Activated CD8-positive, alpha-beta memory T cell treated with anti-CD3 and anti-CD28 coated beads for 36 hours (primary cell): ENCODE results near the gene IFT74. TPM values are rescaled to one million over a fixed set of nuclear protein-coding genes. Genes with fewer than 3 reads are reported as not detected.
"Not testable (repeated sequence)": the region's sequence is repeated elsewhere in the genome, so short reads cannot be mapped to it uniquely, and the experiment has no call there.

Source experiments
- CTCF ChIA-PET: fragments of 350-600 bp; sonication (Branson Sonifier 250); formaldehyde crosslinking; loops from one replicate; lab custom pipeline; 2021; ENCODE audit warnings: antibody characterized with exemption; lab: Charles Lee
- POLR2A ChIA-PET: fragments of 350-600 bp; sonication (Branson Sonifier 250); formaldehyde crosslinking; loops from one replicate; lab custom pipeline; 2021; ENCODE audit warnings: antibody characterized with exemption; lab: Charles Lee
- total RNA-seq, 2 experiments: library from RNA; stranded (reverse); gene quantifications; one replicate each; pipeline ENCODE4 v1.2.3, GENCODE V29; 2021

Gene IFT74
- total RNA-seq, 2 experiments from 2014 or later, result 10.1 to 11.4 TPM

DNA sequence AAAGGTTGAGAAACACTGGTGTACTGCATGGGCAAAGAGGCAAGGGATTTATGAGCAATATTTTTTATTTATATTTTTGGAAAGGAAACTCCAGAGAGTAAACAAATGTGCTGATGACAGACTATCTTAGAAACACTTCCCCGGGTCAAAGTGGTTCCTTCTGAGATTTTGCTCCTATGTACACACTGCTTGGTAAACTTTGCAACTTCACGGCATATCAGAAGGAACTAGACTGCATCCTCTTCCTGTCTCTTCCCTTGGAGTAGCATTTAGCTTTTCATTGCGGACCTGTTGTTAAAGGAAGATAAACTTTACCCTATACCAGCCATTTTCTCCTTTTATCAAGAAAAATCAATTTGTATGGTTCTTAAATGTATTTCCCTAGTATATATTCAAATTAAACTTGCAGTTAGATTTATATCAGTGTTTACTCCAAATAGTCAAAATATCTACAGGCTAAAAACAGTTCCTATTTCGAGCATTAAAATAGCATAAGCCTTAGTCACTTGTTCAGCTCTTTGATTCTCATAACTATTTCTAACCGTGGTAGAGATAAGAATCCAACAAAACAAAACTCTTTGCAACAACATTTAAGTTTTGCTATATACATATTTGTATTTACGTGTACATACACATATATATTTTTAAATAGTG is 97.3 kb downstream of the IFT74 start:
- ChIA-PET POLR2A (no interaction called here), CTCF (no interaction called here)

DNA sequence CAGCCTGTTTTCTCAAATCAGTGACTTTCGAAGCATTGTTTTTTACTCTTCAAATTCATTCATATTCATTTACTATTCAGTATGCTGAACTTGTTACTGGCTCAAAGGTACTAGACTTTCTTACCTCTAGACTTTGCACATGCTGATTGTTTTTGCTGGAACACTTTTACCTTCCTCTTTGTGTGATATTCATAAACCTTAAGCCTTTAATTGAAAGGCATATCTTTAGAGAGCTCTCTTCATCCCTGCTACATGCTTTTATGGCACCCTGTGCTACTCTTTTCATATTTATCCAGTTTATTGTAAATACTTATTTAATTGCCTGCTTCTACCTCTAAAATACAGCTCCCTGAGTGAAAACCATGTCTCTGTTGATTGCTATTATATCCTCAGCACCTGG is 97.9 kb downstream of the IFT74 start:
- CTCF ChIA-PET, result no interaction called here
- POLR2A ChIA-PET, result no interaction called here

DNA sequence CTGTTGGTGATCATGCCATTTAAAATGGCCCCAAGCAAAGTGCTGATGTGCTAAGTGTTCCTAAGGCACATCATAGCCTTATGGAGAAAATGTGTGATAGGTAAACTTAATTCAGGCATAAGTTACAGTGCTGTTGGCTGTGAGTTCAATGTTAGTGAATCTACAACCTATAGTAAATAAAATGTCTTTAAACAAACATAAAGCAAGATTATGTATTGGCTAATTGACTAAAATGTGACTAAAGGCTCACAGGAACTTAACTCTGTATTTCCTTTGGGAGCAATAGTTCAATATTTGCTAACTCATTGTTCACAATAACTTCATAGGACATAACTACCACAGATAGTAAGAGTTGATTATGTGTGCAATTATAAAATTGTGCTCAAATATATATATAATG is 98.6 kb downstream of the IFT74 start:
- POLR2A ChIA-PET, result no interaction called here
- CTCF ChIA-PET, result no interaction called here

DNA sequence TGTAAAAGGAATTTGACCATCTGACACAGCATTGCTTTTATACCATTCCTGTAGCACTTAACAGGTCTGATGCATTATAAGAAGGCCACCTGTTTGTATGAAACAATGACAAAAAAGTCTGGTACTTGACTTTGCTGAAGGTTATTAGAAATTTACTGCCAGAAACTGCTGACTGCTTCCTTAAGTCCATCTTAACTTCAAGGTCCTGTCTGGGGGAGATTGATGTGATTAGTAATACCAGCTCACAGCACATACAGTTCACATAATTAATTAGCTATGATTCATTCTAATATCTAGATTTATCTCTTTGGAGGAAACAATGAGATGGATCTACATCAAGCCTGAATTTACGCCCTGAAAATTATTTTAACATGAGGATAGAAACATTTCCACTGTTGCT is 103.2 kb downstream of the IFT74 start:
- ChIA-PET CTCF (no interaction called here), POLR2A (no interaction called here)

DNA sequence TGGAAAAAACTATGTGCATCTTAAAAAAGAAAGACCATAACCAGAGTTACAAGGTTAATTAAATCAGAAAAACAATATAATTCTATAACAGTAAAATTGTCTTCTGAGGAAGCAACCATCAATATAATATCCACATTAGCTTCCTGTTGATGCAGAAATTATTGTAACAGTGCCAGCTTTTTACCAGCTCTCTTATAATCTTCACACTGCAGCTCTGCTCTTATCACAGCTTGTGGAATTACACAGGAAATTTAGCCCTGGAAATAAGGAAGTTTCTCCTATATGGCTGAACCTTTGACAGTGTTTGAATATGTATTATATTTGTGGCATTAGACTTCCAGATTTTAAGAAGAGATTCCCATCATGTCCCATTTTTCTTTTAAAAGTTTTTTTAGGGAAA is 103.7 kb downstream of the IFT74 start:
- POLR2A ChIA-PET, result no interaction called here
- CTCF ChIA-PET, result no interaction called here

DNA sequence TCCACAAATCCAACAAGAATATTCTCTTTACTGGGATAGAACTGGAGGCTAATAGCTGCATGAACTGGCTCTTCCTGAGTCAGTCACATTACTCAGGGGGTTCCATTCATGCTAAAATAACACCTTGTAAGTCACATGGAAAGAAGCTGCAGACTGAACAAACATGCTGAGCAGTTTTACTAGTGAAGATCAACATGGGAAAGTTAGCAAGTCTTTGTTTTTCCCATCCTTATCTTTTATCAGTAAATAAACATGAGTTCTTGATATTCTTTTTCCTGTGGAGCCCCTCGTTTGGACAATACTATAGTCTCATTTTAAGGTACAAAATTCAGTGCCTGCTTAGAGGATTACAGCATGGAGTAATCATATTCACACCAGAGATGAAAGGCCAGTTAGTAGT is 109.1 kb downstream of the IFT74 start:
- CTCF ChIA-PET, result no interaction called here
- POLR2A ChIA-PET, result no interaction called here

DNA sequence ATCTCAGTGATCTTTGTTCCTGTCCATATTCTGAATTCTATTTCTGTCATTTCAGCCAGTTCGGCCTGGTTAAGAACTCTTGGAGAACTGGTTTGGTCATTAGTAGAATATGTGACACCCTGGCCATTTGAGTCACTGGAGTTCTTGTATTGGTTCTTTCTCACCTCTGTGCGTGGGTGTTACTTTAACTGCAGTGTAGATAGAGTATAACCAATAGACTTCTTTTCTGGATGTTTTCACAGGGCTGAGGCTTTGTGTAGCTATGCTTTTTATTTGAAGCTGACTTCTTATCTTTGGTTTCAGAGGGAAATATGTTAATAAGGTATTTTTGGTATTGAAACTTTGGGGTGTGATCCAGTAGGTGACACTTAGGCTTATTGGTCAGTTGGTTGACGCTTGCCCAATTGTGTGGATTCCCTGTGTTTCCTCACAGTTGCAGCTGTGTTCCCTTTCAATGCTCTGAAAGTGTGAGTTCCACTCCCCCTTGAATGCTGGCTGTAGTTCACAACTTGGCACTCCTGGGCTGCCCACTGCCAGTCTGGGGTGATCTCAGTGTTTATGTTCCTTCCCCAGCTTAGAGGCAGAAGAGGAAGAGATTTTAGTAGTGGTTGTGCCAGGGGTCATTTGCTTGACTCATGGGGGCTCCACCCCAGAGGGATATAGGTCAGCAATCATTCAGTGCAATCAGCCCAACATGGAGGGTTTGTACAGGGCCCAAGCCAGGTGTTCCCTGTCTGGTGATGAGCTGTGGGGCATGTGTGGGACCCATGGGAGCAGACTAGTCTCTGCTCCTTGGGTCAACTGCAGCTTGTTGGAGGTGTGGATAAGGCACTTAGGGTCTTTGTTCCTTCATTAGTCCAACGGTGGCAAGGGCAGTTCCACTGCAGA is 117.9 kb downstream of the IFT74 start:
- POLR2A ChIA-PET, result no interaction called here
- CTCF ChIA-PET, result no interaction called here

DNA sequence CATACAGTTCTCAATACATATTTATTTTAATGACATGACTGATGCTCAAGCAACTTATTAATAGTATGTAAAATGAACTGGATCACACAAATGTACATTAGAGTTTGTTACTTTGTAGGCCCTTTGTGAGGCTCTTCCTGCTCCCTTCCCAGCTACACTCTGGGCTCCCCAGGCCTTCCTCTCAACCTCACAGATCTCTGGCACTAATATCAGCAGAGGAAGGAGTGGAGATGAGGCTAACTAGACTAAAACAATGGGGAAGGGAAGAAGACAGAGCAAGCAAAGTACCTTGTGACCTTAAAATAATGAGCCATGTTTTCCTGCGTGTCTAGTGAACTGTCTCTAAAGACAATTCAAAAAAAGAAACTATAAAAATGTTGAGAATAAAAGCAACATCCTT is 122.5 kb downstream of the IFT74 start:
- ChIA-PET POLR2A (no interaction called here), CTCF (no interaction called here)

DNA sequence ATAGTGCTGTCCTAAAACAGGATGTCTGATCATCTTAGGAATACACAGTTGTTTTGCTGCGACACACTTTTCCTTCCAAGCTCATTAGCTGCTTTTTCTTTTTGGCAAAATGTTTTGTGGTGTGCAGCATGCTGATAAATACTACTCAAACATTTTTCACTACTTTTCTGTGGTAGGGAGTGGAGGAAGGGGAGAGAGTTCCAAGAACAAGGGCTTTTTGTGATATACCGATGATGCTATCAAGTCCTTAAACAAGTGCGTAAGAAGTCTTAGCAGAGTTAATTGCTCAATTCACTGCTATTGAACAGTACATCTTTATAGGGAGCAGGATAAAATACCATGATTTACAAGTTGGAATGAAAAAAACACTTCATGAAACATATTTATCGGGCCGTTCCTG is 129.2 kb downstream of the IFT74 start:
- CTCF ChIA-PET, result interaction anchor here (1.0 kb wide), 1 partner anchor 9 kb away, joined by 4 read pairs; no protein-coding TSS in a partner anchor
- POLR2A ChIA-PET, result no interaction called here

DNA sequence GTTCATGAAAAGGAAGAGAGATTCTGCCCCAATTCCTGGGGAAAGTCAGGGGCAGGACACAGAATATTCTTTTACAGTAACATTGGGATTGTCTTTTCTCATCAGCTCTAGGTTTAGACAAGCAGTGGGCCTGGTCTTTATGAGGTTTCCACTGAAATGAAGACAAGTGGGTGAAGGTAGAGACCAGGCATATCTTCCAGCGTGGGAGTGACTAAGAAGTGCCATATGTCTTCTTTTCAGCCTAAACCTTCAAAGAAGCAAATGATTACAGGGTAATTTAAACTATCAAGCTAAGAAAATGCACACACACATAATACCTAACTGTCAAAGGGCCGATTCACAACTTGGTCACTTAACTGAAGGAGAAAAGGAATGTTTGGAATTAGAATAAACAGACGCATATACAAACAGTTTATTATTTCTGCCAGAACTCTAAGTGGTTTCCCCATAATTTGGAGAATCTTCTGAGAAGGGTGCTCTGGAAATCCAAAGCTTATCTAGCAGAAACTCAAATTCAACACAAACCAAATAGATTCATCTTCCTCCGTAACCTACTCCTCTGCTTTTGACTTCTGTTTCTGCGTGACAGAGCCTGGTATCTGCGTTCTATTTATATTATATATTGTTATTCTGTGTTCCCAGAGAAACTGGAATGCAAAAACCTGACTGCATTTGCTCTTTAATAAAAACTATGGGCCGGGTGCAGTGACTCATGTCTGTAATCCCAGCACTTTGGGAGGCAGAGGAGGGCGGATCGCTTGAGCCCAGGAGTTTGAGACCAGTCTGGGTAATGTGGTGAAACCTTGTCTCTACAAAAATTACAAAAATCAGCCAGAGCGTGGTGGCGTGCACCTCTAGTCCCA is 130.8 kb downstream of the IFT74 start:
- ChIA-PET POLR2A (no interaction called here), CTCF (no interaction called here)

DNA sequence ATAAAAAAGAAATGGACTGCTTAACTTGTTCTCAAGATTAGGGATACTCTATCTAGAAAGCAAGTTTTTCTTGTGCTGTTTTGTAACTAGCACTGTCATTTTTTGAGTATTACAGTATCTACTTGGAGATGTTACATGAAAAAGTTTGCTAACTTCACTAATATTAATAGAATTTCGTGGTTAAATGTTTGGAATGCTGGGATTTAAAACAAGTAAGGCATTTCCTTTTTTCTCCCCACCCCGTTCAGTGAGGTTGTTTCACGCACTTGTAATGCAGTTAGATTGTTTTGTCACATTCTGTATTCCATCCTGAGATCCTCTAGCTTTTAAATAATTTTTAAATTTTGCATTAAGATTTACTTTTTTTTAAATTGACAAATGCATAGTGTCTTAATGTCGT is 132.8 kb downstream of the IFT74 start:
- ChIA-PET POLR2A (no interaction called here), CTCF (no interaction called here)

DNA sequence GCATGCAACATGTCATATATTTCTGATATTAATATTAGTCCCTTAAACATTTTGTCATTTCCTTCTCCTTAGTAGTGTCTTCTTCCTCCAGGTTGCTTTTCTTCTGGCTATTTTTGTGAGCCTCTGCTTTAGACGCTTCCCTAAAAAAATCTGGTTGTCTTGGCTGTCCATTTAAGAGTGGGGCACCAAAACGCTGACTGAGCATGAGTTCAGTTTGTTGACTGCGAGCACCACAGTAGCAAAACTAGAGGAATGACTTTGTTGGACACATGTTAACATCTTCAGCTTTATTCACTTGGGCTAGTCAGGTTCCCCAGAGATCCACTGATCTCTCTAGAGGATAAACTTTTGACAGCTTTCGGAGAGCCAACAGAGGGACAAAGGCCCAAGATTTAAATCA is 133.5 kb downstream of the IFT74 start:
- CTCF ChIA-PET, result no interaction called here

DNA sequence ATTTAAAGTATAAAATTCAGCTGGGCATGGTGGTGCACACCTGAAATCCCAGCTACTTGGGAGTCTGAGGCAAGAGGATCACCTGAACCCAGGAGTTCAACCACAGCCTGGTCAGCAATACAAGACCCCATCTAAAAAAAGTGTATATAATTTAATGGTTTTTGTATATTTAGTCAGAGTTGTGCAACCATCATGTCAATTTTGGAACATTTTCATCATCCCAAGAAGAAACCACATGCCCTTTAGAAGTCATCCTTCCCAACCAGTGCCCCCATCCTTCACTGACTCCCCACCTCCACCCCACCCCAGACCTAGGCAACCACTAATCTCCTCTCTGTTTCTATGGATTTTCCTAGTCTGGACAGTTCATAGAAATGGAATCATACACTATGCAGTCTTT is 134.0 kb downstream of the IFT74 start:
- ChIA-PET POLR2A (no interaction called here), CTCF (no interaction called here)

More for the DNA sequence above, 133.5 kb downstream of the IFT74 start:
- POLR2A ChIA-PET, result no interaction called here

DNA sequence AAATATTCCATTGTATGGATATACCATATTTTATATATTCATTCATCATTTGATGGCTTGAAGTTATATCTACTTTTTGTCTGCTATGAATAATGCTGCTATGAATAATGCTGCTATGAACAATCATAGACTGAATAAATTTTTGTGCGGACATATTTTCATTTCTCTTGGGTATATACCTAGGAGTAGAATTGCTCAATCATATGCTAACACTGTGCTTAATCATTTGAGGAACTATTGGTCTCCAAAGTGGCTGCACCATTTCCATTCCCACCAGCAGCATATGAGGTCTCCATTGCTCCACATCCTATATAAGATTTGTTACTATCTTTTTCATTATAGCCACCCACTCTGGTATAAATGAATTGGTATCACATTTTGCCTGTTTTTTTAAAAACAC is 134.5 kb downstream of the IFT74 start:
- ChIA-PET CTCF (no interaction called here), POLR2A (no interaction called here)

DNA sequence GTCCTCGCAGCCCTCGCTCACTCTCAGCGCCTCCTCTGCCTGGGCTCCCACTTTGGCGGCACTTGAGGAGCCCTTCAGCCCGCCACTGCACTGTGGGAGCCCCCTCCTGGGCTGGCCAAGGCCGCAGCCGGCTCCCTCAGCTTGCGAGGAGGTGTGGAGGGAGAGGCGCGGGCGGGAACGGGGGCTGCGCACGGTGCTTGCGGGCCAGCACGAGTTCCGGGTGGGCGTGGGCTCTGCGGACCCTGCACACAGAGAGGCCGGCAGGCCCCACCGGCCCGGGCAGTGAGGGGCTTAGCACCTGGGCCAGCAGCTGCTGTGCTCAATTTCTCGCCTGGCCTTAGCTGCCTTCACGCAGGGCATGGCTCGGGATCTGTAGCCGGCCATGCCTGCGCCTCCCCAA is 136.3 kb downstream of the IFT74 start:
- CTCF ChIA-PET, POLR2A ChIA-PET: not testable (repeated sequence)

DNA sequence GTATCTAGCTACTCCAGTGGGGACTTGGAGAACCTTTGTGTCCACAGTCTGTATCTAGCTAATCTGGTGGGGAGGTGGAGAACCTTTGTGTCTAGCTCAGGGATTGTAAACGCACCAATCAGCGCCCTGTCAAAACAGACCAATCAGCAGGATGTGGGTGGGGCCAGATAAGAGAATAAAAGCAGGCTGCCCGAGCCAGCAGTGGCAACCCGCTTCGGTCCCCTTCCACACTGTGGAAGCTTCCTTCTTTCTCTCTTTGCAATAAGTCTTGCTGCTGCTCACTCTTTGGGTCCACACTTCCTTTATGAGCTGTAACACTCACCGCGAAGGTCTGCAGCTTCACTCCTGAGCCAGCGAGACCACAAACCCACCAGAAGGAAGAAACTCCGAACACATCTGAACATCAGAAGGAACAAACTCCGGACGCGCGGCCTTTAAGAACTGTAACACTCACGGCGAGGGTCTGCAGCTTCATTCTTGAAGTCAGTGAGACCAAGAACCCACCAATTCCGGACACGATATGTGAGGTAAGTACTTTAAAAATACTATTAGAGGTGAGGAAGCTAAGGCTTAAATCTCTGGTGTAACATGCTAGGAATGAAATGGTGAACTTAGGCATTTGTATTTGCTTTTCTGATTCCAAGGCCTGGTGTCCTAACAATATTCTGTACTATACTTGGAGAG is 137.3 kb downstream of the IFT74 start:
- POLR2A ChIA-PET, result not testable (repeated sequence)
- CTCF ChIA-PET, result interaction anchor here (1.0 kb wide), 1 partner anchor 8 kb away, joined by 4 read pairs; no protein-coding TSS in a partner anchor

DNA sequence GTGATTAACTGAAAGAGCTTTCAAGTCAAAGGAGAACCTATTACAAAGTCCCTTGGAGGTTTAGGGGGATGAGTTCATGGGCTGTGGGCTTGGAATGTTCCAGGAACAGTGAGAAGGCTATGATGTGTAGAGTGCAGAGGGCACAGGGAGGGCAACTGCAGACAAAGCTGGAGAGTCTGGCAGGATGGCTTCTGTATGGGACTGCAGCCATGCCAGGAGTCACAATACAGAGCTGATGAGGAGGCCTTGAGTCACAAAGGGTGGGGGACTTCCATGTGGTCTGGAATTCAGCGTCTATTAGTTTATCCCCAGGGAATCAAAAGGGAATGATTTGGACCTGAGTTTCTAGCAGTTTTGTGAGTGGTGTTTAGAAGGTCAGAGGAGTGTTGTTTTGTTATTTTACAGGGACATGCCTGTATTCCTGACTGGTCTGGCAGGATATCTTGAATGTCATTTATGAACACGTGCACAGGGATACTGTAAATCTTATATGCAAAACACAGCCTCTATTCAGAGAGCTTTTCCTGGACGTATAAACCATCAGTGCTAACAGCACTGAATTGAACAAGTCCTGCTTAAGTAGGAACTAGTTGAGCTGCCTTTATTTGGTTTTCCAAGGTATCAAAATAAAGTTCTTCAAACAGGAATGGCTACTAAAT is 138.6 kb downstream of the IFT74 start:
- ChIA-PET CTCF (interaction anchor here (1.0 kb wide), 1 partner anchor 9 kb away, joined by 4 read pairs; no protein-coding TSS in a partner anchor), POLR2A (no interaction called here)

DNA sequence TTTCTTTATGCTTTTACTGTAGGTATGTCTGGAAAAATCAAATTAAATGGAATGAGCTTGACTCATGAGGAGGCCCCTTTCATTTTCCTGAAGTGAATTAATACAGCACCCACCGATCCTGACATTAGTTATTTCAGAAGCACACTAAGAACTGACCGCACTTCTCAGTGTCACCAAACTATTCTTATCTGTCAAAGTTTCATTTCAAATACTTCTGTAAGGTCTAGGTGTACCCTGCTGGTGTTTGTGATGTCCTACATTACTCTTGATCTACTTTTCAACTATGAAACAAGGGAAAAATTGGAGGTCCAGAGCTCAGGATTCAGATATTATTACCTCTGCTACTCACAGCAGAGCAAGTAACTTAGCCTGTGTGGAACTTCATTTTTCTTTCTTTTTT is 151.0 kb downstream of the IFT74 start:
- ChIA-PET POLR2A (no interaction called here), CTCF (interaction anchor here (0.7 kb wide), 1 partner anchor 7 kb away, joined by 3 read pairs; no protein-coding TSS in a partner anchor)

DNA sequence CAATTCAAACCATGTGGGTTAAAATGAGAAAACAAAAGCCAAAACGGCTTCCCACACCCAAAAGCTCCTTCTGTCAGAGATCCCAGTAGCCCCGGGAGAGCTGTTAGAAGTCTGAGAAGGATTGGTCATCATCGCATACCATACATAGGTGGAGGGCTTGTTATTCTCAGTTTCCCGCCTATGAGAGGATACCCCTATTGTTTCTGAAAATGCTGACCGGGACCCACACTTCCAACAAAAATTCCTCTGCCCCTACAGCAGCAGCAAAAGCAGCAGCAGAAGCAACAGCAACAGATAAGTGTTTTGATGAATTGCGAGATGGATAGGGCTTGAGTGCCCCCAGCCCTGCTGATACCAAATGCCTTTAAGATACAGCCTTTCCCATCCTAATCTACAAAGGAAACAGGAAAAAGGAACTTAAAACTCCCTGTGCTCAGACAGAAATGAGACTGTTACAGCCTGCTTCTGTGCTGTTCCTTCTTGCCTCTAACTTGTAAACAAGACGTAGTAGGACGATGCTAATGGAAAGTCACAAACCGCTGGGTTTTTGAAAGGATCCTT is 152.8 kb downstream of the IFT74 start, which contains the start of gene TEK:
TEK (plus strand) TSS at position 245 of the 561 bp plus-strand sequence. CDS start 366 bp downstream, outside the sequence.
- POLR2A ChIA-PET, result no interaction called here
- CTCF ChIA-PET, result no interaction called here
